Mesenchymal stem cell (in vitro differentiated cells and primary cell): Measurements from ENCODE around the gene PLEKHG5.
"Not testable (repeated sequence)": the region's sequence is repeated elsewhere in the genome, so short reads cannot be mapped to it uniquely, and the experiment has no call there.

Experiments
- DNase-seq: peaks from one replicate; pipeline ENCODE4 v3.0.0-alpha.2; 2013
- H2AFZ ChIP-seq: one replicate; pipeline ENCODE4 v1.6.1; 2013; ENCODE audit warnings: low read depth, mild to moderate bottlenecking, control low read depth, inconsistent platforms, low read length, moderate library complexity
- H2AK5ac ChIP-seq: 2 replicates; pipeline ENCODE4 v1.6.1; 2013; ENCODE audit warnings: low read length, moderate library complexity, mild to moderate bottlenecking, inconsistent platforms; ENCODE audit not compliant: severe bottlenecking
- H2BK120ac ChIP-seq: one replicate; pipeline ENCODE4 v1.6.1; 2013; ENCODE audit warnings: low read depth, mild to moderate bottlenecking, inconsistent platforms, low read length, moderate library complexity
- H2BK12ac ChIP-seq, 2 experiments: one replicate each; pipeline ENCODE4 v1.6.1; 2013; ENCODE audit warnings: inconsistent platforms in 2 of 2, low read length in 2 of 2, mild to moderate bottlenecking in 2 of 2, moderate library complexity in 2 of 2, control low read depth in 1 of 2
- H2BK15ac ChIP-seq: one replicate; pipeline ENCODE4 v1.6.1; 2013; ENCODE audit warnings: mild to moderate bottlenecking, low read depth, inconsistent platforms; ENCODE audit not compliant: poor library complexity, severe bottlenecking
- H2BK5ac ChIP-seq: 2 replicates; pipeline ENCODE4 v1.6.1; 2013; ENCODE audit warnings: low read depth, mild to moderate bottlenecking, low read length, control low read depth, inconsistent platforms; ENCODE audit not compliant: poor library complexity, severe bottlenecking
- H3K14ac ChIP-seq, 2 experiments: one replicate each; pipeline ENCODE4 v1.6.1; 2013; ENCODE audit warnings: inconsistent platforms in 2 of 2, low read length in 2 of 2, control low read depth in 1 of 2, mild to moderate bottlenecking in 1 of 2, moderate library complexity in 1 of 2
- H3K18ac ChIP-seq, 2 experiments: one replicate each; pipeline ENCODE4 v1.6.1; 2013; ENCODE audit warnings: inconsistent platforms in 2 of 2, low read length in 2 of 2, control low read depth in 1 of 2, low read depth in 1 of 2, mild to moderate bottlenecking in 1 of 2
- H3K23ac ChIP-seq, 2 experiments: one replicate each; pipeline ENCODE4 v1.6.1; 2013; ENCODE audit warnings: inconsistent platforms in 2 of 2, low read length in 2 of 2, mild to moderate bottlenecking in 2 of 2, moderate library complexity in 2 of 2, control low read depth in 1 of 2
- H3K27ac ChIP-seq: 2 replicates; pipeline ENCODE4 v1.5.1; 2013; ENCODE audit warnings: mild to moderate bottlenecking, moderate library complexity, low read length, control low read depth, inconsistent platforms; ENCODE audit not compliant: poor library complexity, severe bottlenecking
- H3K27me3 ChIP-seq, 2 experiments: 2 replicates each; pipeline versions ENCODE4 v1.6.1 to v1.7.0; 2013; ENCODE audit warnings: low read length in 2 of 2, mild to moderate bottlenecking in 2 of 2, moderate library complexity in 2 of 2, control low read depth in 1 of 2, inconsistent platforms in 1 of 2; ENCODE audit not compliant: control insufficient read depth in 1 of 2, insufficient read depth in 1 of 2
- H3K36me3 ChIP-seq, 2 experiments: 2 replicates each; pipeline versions ENCODE4 v1.6.1 to v1.7.0; 2013; ENCODE audit warnings: low read length in 2 of 2, control low read depth in 1 of 2, inconsistent platforms in 1 of 2, low read depth in 1 of 2, mild to moderate bottlenecking in 1 of 2; ENCODE audit not compliant: insufficient read depth in 2 of 2, control insufficient read depth in 1 of 2
- H3K4ac ChIP-seq, 2 experiments: one replicate each; pipeline ENCODE4 v1.6.1; 2013; ENCODE audit warnings: inconsistent platforms in 2 of 2, low read length in 2 of 2, mild to moderate bottlenecking in 2 of 2, moderate library complexity in 2 of 2, control low read depth in 1 of 2, low read depth in 1 of 2
- H3K4me1 ChIP-seq: 2 replicates; pipeline ENCODE4 v1.6.1; 2013; ENCODE audit warnings: low read depth, low read length, control low read depth; ENCODE audit not compliant: control insufficient read depth, insufficient read depth
- H3K4me2 ChIP-seq: 2 replicates; pipeline ENCODE4 v1.6.1; 2013; ENCODE audit warnings: low read length, mild to moderate bottlenecking, inconsistent platforms; ENCODE audit not compliant: poor library complexity, severe bottlenecking
- H3K4me3 ChIP-seq, 2 experiments: 2 replicates each; pipeline versions ENCODE4 v1.5.1 to v1.7.0; 2013; ENCODE audit warnings: low read length in 2 of 2, mild to moderate bottlenecking in 2 of 2, control low read depth in 1 of 2, low read depth in 1 of 2; ENCODE audit not compliant: insufficient read depth in 1 of 2
- H3K79me1 ChIP-seq: replicated peaks from 2 replicates; pipeline ENCODE4 v1.6.1; 2013; ENCODE audit warnings: mild to moderate bottlenecking, control low read depth, low read length, inconsistent platforms; ENCODE audit not compliant: poor library complexity, severe bottlenecking
- H3K9ac ChIP-seq: 2 replicates; pipeline ENCODE4 v1.7.0; 2013; ENCODE audit warnings: mild to moderate bottlenecking, low read length, moderate library complexity
- H3K9me3 ChIP-seq: 2 replicates; pipeline ENCODE4 v1.7.0; 2013; ENCODE audit warnings: mild to moderate bottlenecking, low read length; ENCODE audit not compliant: control insufficient read depth
- H4K8ac ChIP-seq: one replicate; pipeline ENCODE4 v1.6.1; 2013; ENCODE audit warnings: inconsistent platforms, mild to moderate bottlenecking, low read length, moderate library complexity
- H4K91ac ChIP-seq: one replicate; pipeline ENCODE4 v1.6.1; 2013; ENCODE audit warnings: mild to moderate bottlenecking, low read length, inconsistent platforms
- WGBS: methylation state at CpG from one replicate; pipeline ENCODE4 v1.1.7; 2013; ENCODE audit warnings: mixed read lengths; 5-methylcytosine and 5-hydroxymethylcytosine counted together

The PLEKHG5 gene

GRCh38 chr1:6495041-6495441, 3.6 kb upstream of the PLEKHG5 start:
- H3K27me3 ChIP-seq: peaks cover 0 to 4% of the 10 kb centered on the region in 2 experiments

GRCh38 chr1:6494627-6495026, 3.2 kb upstream of the PLEKHG5 start:
- WGBS: 87% methylated on average over 4 of the region's 4 CpGs
- Histone ChIP-seq H3K36me3 (peaks cover 0 to 6% of the 10 kb centered on the region in 2 experiments), H3K4me2 (no peak overlapping the region), H2AFZ (no peak overlapping the region), H2AK5ac (no peak overlapping the region), H3K14ac (no peak overlapping the region), H4K91ac (no peak overlapping the region), H3K18ac (no peak overlapping the region), H2BK12ac (no peak overlapping the region), H3K4me3 (no peak overlapping the region), H3K23ac (no peak overlapping the region), H4K8ac (no peak overlapping the region), H2BK15ac (peak overlapping the region; percentile 33), H2BK120ac (no peak overlapping the region), H3K27me3 (peaks cover 0 to 4% of the 10 kb centered on the region in 2 experiments), H3K27ac (no peak overlapping the region), H3K4ac (peak overlapping the region in 1 of 2 experiments; percentile 13), H3K4me1 (peaks cover 50% of the 10 kb centered on the region), H3K9me3 (no peaks in the 10 kb centered on the region), H3K9ac (no peak overlapping the region), H2BK5ac (no peak overlapping the region), H3K79me1 (peaks cover 23% of the 10 kb centered on the region)
- no peak for DNase-seq

More at GRCh38 chr1:6495041-6495441, 3.6 kb upstream of the PLEKHG5 start:
- 86% methylated on average over 7 of the region's 13 CpGs for WGBS
- Histone ChIP-seq H2BK120ac (no peak overlapping the region), H2AFZ (no peak overlapping the region), H2AK5ac (no peak overlapping the region), H2BK5ac (no peak overlapping the region), H3K36me3 (peaks cover 0 to 6% of the 10 kb centered on the region in 2 experiments), H3K27ac (no peak overlapping the region), H4K8ac (no peak overlapping the region), H3K9me3 (no peaks in the 10 kb centered on the region), H4K91ac (no peak overlapping the region), H3K18ac (no peak overlapping the region), H3K14ac (no peak overlapping the region), H3K79me1 (peaks cover 21% of the 10 kb centered on the region), H3K4me2 (no peak overlapping the region), H2BK15ac (peak overlapping the region; percentile 33), H3K4me1 (peaks cover 47% of the 10 kb centered on the region), H2BK12ac (no peak overlapping the region), H3K4me3 (no peak overlapping the region), H3K23ac (no peak overlapping the region), H3K9ac (no peak overlapping the region), H3K4ac (no peak overlapping the region)
- DNase-seq: no peak

GRCh38 chr1:6493834-6494223, 2.4 kb upstream of the PLEKHG5 start:
- H3K27me3 ChIP-seq, H3K4ac ChIP-seq, H3K9me3 ChIP-seq, H3K18ac ChIP-seq, H3K4me3 ChIP-seq, H3K23ac ChIP-seq, H3K27ac ChIP-seq, H2AK5ac ChIP-seq, H2AFZ ChIP-seq, H2BK5ac ChIP-seq, H3K36me3 ChIP-seq, DNase-seq, H2BK120ac ChIP-seq, H2BK15ac ChIP-seq, H3K9ac ChIP-seq, H3K14ac ChIP-seq, H3K4me2 ChIP-seq, H2BK12ac ChIP-seq, H4K91ac ChIP-seq, H4K8ac ChIP-seq: not testable (repeated sequence)
- Histone ChIP-seq H3K4me1 (peaks cover 58% of the 10 kb centered on the region), H3K79me1 (peaks cover 31% of the 10 kb centered on the region)
- WGBS: 94% methylated on average over 3 of the region's 4 CpGs

- peak overlapping the region; percentile 99 for H3K4me2 ChIP-seq
- H3K27me3 ChIP-seq: no peaks in the 10 kb centered on the region
- peak overlapping the region; percentile 87 for H4K91ac ChIP-seq
- DNase-seq: no peak
- no peak overlapping the region for H2BK15ac ChIP-seq
- H2BK120ac ChIP-seq: no peak overlapping the region
- H3K23ac ChIP-seq: no peak overlapping the region
- H3K36me3 ChIP-seq: peaks cover 0 to 20% of the 10 kb centered on the region in 2 experiments
- H3K4me3 ChIP-seq: peak overlapping the region in 1 of 2 experiments; percentile 90
- H3K79me1 ChIP-seq: peaks cover 41% of the 10 kb centered on the region
- H3K9ac ChIP-seq: peak overlapping the region; percentile 88
- no peak overlapping the region for H3K14ac ChIP-seq
- H3K4ac ChIP-seq: peak overlapping the region in 1 of 2 experiments; percentile 40
- no peaks in the 10 kb centered on the region for H3K9me3 ChIP-seq
- peak overlapping the region; percentile 8 for H4K8ac ChIP-seq
- no peak overlapping the region for H2BK5ac ChIP-seq
- peaks cover 55% of the 10 kb centered on the region for H3K4me1 ChIP-seq
- 87% methylated on average over 10 of the region's 10 CpGs for WGBS
- peak overlapping the region; percentile 34 to 64 for H3K18ac ChIP-seq
- H2AFZ ChIP-seq: no peak overlapping the region
- peak overlapping the region; percentile 70 for H2AK5ac ChIP-seq
- H2BK12ac ChIP-seq: peak overlapping the region in 1 of 2 experiments; percentile 79
- H3K27ac ChIP-seq: peak overlapping the region; percentile 89
Observed at GRCh38 chr1:6491966-6492365, 499 bp upstream of the PLEKHG5 start.
